ENCODE data around the gene THOC5.

Gene THOC5

GRCh38 chr22:29509298-29509697, 44.3 kb downstream of the THOC5 start:
- DNase-seq = no peak

GRCh38 chr22:29503811-29504372, 49.7 kb downstream of the THOC5 start:
- no peak for DNase-seq

GRCh38 chr22:29499852-29500251, 53.7 kb downstream of the THOC5 start:
- no peak for DNase-seq

GRCh38 chr22:29493636-29494035, 59.9 kb downstream of the THOC5 start:
- DNase-seq = no peak

GRCh38 chr22:29491012-29491411, 62.5 kb downstream of the THOC5 start:
- DNase-seq = no peak

GRCh38 chr22:29489127-29489780, 64.3 kb downstream of the THOC5 start:
- DNase-seq = peak; percentile 11

- no peak for DNase-seq
Observed at GRCh38 chr22:29487426-29487986, 66.1 kb downstream of the THOC5 start.

- DNase-seq = no peak
Observed at GRCh38 chr22:29485448-29485847, 68.1 kb downstream of the THOC5 start.

GRCh38 chr22:29484642-29485041, 68.9 kb downstream of the THOC5 start:
- no peak for DNase-seq

GRCh38 chr22:29483254-29483653, 70.3 kb downstream of the THOC5 start:
- DNase-seq = no peak

GRCh38 chr22:29482726-29483125, 70.8 kb downstream of the THOC5 start:
- no peak for DNase-seq

- no peak for DNase-seq
Observed at GRCh38 chr22:29482253-29482652, 71.3 kb downstream of the THOC5 start.

- DNase-seq = no peak
Observed at GRCh38 chr22:29481265-29482000, 72.1 kb downstream of the THOC5 start.

- peak; percentile 68 for DNase-seq
Observed at GRCh38 chr22:29480512-29481264, 72.9 kb downstream of the THOC5 start.

GRCh38 chr22:29480262-29480511, 73.4 kb downstream of the THOC5 start:
- no peak for DNase-seq

- no peak for DNase-seq
Observed at GRCh38 chr22:29479417-29480261, 73.9 kb downstream of the THOC5 start, which contains the start of gene NEFH. TSS of gene NEFH (plus strand) at chr22:29480218. CDS start at chr22:29480263, 45 bp downstream.

GRCh38 chr22:29478326-29479276, 75.0 kb downstream of the THOC5 start:
- no peak for DNase-seq

GRCh38 chr22:29477723-29478318, 75.7 kb downstream of the THOC5 start:
- DNase-seq = no peak

GRCh38 chr22:29476116-29476515, 77.4 kb downstream of the THOC5 start:
- no peak for DNase-seq

GRCh38 chr22:29475550-29475949, 78.0 kb downstream of the THOC5 start:
- peak; percentile 31 for DNase-seq

- DNase-seq = no peak
Observed at GRCh38 chr22:29473001-29473400, 80.6 kb downstream of the THOC5 start.
